Keratinocyte (primary cell): ENCODE results near the gene STOML3. TPM values are rescaled to one million over a fixed set of nuclear protein-coding genes. Genes with fewer than 3 reads are reported as not detected.

Experiments
- DNase-seq: peaks from one replicate; pipeline ENCODE4 v3.0.0-alpha.2; 2011; ENCODE audit warnings: low read depth, missing footprints, low spot score
- FAIRE-seq: peaks from 2 replicates; lab custom pipeline; 2011; peaks lifted over from hg19 to GRCh38; lab: Jason Lieb, UNC
- H2AFZ ChIP-seq: 2 replicates; pipeline ENCODE4 v1.6.0; 2012; ENCODE audit warnings: low read length, control low read depth, inconsistent platforms; ENCODE audit not compliant: control insufficient read depth
- H3K27ac ChIP-seq: 2 replicates; pipeline ENCODE4 v1.5.1; 2011; ENCODE audit warnings: low read length; ENCODE audit not compliant: control insufficient read depth, insufficient read depth
- H3K27me3 ChIP-seq: 3 replicates; pipeline ENCODE4 v1.6.0; 2011; ENCODE audit warnings: low read length; ENCODE audit not compliant: control insufficient read depth, insufficient read depth; ENCODE audit errors: extremely low read depth
- H3K36me3 ChIP-seq, 2 experiments: 2 replicates in 1 of 2; 3 replicates in 1 of 2; pipeline ENCODE4 v1.5.1; 2011; ENCODE audit warnings: low read length in 2 of 2, mild to moderate bottlenecking in 1 of 2; ENCODE audit not compliant: control insufficient read depth in 2 of 2, insufficient read depth in 2 of 2; ENCODE audit errors: extremely low read depth in 1 of 2
- H3K4me1 ChIP-seq: 3 replicates; pipeline ENCODE4 v1.5.1; 2011; ENCODE audit warnings: low read length; ENCODE audit not compliant: control insufficient read depth, insufficient read depth; ENCODE audit errors: extremely low read depth
- H3K4me2 ChIP-seq: 3 replicates; pipeline ENCODE4 v1.6.0; 2011; ENCODE audit warnings: low read depth, low read length; ENCODE audit not compliant: control insufficient read depth, insufficient read depth; ENCODE audit errors: extremely low read depth
- H3K4me3 ChIP-seq, 3 experiments: fragments of 200-600 bp in 1 of 3; sonication (generic) in 1 of 3; 2 replicates in 2 of 3; 3 replicates in 1 of 3; pipeline ENCODE4 v1.5.1; 2011 to 2016; ENCODE audit warnings: low read length in 3 of 3, mild to moderate bottlenecking in 3 of 3, control low read depth in 2 of 3, inconsistent platforms in 1 of 3, low read depth in 1 of 3, mixed read lengths in 1 of 3, mixed run types in 1 of 3, moderate library complexity in 1 of 3; ENCODE audit not compliant: control insufficient read depth in 2 of 3, insufficient read depth in 2 of 3; ENCODE audit errors: extremely low read depth in 1 of 3
- H3K79me2 ChIP-seq: 2 replicates; pipeline ENCODE4 v1.6.0; 2012; ENCODE audit warnings: low read length; ENCODE audit not compliant: control insufficient read depth, insufficient read depth
- H3K9ac ChIP-seq: 3 replicates; pipeline ENCODE4 v1.6.0; 2011; ENCODE audit warnings: low read length; ENCODE audit not compliant: control insufficient read depth, insufficient read depth; ENCODE audit errors: extremely low read depth
- H3K9me1 ChIP-seq: 3 replicates; pipeline ENCODE4 v1.6.0; 2011; ENCODE audit warnings: low read length; ENCODE audit not compliant: control insufficient read depth, insufficient read depth; ENCODE audit errors: extremely low read depth
- H3K9me3 ChIP-seq: 2 replicates; pipeline ENCODE4 v1.5.1; 2012; ENCODE audit warnings: low read depth, low read length; ENCODE audit not compliant: control insufficient read depth
- H4K20me1 ChIP-seq: 3 replicates; pipeline ENCODE4 v1.6.0; 2011; ENCODE audit warnings: low read length; ENCODE audit not compliant: control insufficient read depth, insufficient read depth; ENCODE audit errors: extremely low read depth
- EZH2 ChIP-seq: IDR thresholded peaks from one replicate; pipeline ENCODE4 v1.6.1; 2012; ENCODE audit warnings: inconsistent platforms, mild to moderate bottlenecking, low read length, moderate library complexity
- dilution Hi-C: fragments of 300-500 bp; cut with MboI; formaldehyde crosslinking; loops from one replicate; pipeline ENCODE4 v1.7.0; 2020; ENCODE audit warnings: low sequenced_read_pairs; ENCODE audit not compliant: extremely low pct_ligation_motif_present
- polyA plus RNA-seq, 5 experiments: library from polyadenylated mRNA; depleted of rRNA in 3 of 5; stranded (reverse) in 3 of 5; stranded (forward) in 1 of 5; unstranded in 1 of 5; fragments of >200 nt; gene quantifications; 1 replicate in 1 of 5; 2 replicates in 3 of 5; 3 replicates in 1 of 5; pipeline versions ENCODE4 v1.2.1 to v1.2.3, GENCODE V29; 2011 to 2012; ENCODE audit warnings: missing spikeins in 2 of 5, low read depth in 1 of 5, low replicate concordance in 1 of 5
- TF ChIP-seq, protein P1 (sequence below), 3 experiments: IDR thresholded peaks in 1 of 3; conservative IDR thresholded peaks in 1 of 3; optimal IDR thresholded peaks in 1 of 3; 2 replicates in 2 of 3; 3 replicates in 1 of 3; pipeline versions ENCODE3 to v1.5.1; 2011; ENCODE audit warnings: low read length in 3 of 3, mild to moderate bottlenecking in 3 of 3, moderate library complexity in 2 of 3, control low read depth in 1 of 3, inconsistent platforms in 1 of 3; ENCODE audit not compliant: insufficient read depth in 2 of 3; ENCODE audit errors: extremely low read depth in 1 of 3

The STOML3 gene
- polyA plus RNA-seq, 1 donor (not counting 4 experiments of a cell fraction or from before 2014, with no cell fraction given) = not detected

DNA sequence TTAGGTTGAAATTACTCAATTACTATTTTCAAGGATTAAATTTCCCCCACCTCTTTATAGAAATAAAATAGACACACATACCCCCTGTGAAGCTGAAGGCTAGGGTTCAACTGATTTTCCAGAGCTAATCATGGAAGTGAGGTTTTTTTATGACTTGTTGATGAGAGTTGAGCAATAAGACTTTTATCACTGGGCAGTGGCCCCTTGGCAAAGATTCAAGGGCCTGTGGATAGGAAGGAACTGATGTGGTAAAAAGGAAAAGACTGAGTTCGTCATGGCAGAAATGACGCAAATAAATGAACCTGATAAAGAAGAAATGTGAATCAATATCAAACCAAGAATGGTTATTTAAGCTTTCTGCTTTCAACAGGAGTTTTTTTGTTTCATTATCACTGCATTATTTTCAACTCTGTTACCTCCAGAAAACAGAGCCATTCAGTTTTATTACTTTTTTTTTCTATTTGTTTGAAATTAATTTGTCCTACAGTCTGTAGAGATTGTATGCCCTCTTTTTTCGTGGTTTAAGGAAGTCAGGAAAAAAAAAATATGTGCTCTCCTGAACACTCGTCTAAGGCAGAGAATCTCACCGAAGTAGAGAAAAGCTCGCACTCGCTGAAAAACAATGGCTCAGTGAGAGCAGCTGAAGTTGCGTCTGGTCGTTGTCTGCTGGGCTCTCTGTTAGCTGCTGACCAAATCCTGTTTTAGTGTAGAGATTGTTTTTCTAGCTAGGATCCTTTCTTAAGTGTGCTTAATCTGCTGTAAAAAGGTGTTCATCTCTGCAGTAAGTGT is 38.9 kb downstream of the STOML3 start:
- Histone ChIP-seq H3K4me2 (no peak overlapping the region), H2AFZ (no peak overlapping the region), H3K9me3 (no peaks in the 10 kb centered on the region), H3K9ac (no peak overlapping the region), H3K4me1 (peaks cover 6% of the 10 kb centered on the region), H4K20me1 (no peaks in the 10 kb centered on the region), H3K27ac (no peak overlapping the region), H3K36me3 (no peaks in the 10 kb centered on the region), H3K9me1 (no peaks in the 10 kb centered on the region), H3K79me2 (no peaks in the 10 kb centered on the region), H3K4me3 (no peak overlapping the region), H3K27me3 (no peaks in the 10 kb centered on the region)
- no peak for FAIRE-seq
- dilution Hi-C loops = no loop called here
- DNase-seq = no peak
- no peak for TF ChIP-seq EZH2
- TF ChIP-seq, protein P1, sequence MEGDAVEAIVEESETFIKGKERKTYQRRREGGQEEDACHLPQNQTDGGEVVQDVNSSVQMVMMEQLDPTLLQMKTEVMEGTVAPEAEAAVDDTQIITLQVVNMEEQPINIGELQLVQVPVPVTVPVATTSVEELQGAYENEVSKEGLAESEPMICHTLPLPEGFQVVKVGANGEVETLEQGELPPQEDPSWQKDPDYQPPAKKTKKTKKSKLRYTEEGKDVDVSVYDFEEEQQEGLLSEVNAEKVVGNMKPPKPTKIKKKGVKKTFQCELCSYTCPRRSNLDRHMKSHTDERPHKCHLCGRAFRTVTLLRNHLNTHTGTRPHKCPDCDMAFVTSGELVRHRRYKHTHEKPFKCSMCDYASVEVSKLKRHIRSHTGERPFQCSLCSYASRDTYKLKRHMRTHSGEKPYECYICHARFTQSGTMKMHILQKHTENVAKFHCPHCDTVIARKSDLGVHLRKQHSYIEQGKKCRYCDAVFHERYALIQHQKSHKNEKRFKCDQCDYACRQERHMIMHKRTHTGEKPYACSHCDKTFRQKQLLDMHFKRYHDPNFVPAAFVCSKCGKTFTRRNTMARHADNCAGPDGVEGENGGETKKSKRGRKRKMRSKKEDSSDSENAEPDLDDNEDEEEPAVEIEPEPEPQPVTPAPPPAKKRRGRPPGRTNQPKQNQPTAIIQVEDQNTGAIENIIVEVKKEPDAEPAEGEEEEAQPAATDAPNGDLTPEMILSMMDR (optimal IDR thresholded peaks at IDR 0.05 in 1 of 3, IDR thresholded peaks at IDR 0.05 in 1 of 3, conservative IDR thresholded peaks at IDR 0.05 in 1 of 3; ENCODE audit: extremely low read depth in 1 of 3, insufficient read depth in 2 of 3, low read length in 3 of 3) = no peak

DNA sequence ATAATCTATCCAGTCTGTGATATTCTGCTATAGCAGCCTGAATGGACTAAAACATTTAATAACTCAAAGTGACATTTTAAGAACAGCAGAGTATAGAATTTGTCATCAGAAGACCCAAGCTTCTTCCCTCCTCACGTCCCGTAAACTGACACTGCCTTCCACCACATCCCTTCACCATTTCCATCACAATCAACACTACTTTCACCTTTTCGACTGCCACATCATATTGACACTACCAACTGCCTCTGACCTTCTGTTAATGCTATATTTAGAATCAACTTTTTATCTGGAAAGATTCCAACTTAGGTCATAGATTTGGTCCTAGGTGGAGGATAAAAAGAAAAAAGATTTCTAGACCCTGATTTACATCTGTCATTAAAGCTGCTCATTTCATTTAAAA is 39.6 kb downstream of the STOML3 start:
- Histone ChIP-seq H3K27ac (no peak overlapping the region), H3K4me1 (peaks cover 6% of the 10 kb centered on the region), H3K9me3 (no peaks in the 10 kb centered on the region), H3K4me3 (no peak overlapping the region), H3K9me1 (no peaks in the 10 kb centered on the region), H3K9ac (no peak overlapping the region), H3K27me3 (no peaks in the 10 kb centered on the region), H3K36me3 (no peaks in the 10 kb centered on the region), H3K4me2 (no peak overlapping the region), H2AFZ (no peak overlapping the region), H4K20me1 (no peaks in the 10 kb centered on the region), H3K79me2 (no peaks in the 10 kb centered on the region)
- DNase-seq (no peak), FAIRE-seq (no peak)
- dilution Hi-C loops = no loop called here
- no peak for TF ChIP-seq EZH2
- TF ChIP-seq, protein P1 (optimal IDR thresholded peaks at IDR 0.05 in 1 of 3, IDR thresholded peaks at IDR 0.05 in 1 of 3, conservative IDR thresholded peaks at IDR 0.05 in 1 of 3; ENCODE audit: extremely low read depth in 1 of 3, insufficient read depth in 2 of 3, low read length in 3 of 3) = no peak
